MM.1S (cell line): ENCODE results near the gene JUN.

Experiments used
- DNase-seq: peaks from one replicate; pipeline ENCODE4 v3.0.0-alpha.2; 2015
- H2AFZ ChIP-seq: fragments of 300-600 bp; sonication (generic); 2 replicates; pipeline ENCODE4 v1.6.0; 2016; ENCODE audit warnings: antibody characterized with exemption, low read length
- H3F3A ChIP-seq: fragments of 300-600 bp; sonication (generic); 2 replicates; pipeline ENCODE4 v1.6.1; 2016; ENCODE audit warnings: mild to moderate bottlenecking, antibody characterized with exemption, low read length, moderate library complexity, mixed read lengths; ENCODE audit not compliant: insufficient read depth
- H3K27ac ChIP-seq: fragments of 300-600 bp; sonication (generic); 2 replicates; pipeline ENCODE4 v1.5.1; 2016; ENCODE audit warnings: mild to moderate bottlenecking, low read length
- H3K27me3 ChIP-seq: fragments of 300-600 bp; sonication (generic); replicated peaks from 2 replicates; pipeline ENCODE4 v1.6.0; 2016; ENCODE audit warnings: low read length; ENCODE audit not compliant: insufficient read depth
- H3K36me3 ChIP-seq: fragments of 300-600 bp; sonication (generic); replicated peaks from 2 replicates; pipeline ENCODE4 v1.6.1; 2016; ENCODE audit warnings: mild to moderate bottlenecking, low read length, mixed read lengths; ENCODE audit not compliant: insufficient read depth
- H3K4me1 ChIP-seq: fragments of 300-600 bp; sonication (generic); 2 replicates; pipeline ENCODE4 v1.6.1; 2016; ENCODE audit warnings: low read length, mixed read lengths
- H3K4me2 ChIP-seq: fragments of 300-600 bp; sonication (generic); 2 replicates; pipeline ENCODE4 v1.6.0; 2016; ENCODE audit warnings: low read depth, low read length
- H3K4me3 ChIP-seq: fragments of 300-600 bp; sonication (generic); 2 replicates; pipeline ENCODE4 v1.5.1; 2016; ENCODE audit warnings: low read length, mixed read lengths
- H3K79me2 ChIP-seq: fragments of 300-600 bp; sonication (generic); 2 replicates; pipeline ENCODE4 v1.6.1; 2016; ENCODE audit warnings: mixed run types, low read length, mixed read lengths
- H3K9ac ChIP-seq: fragments of 300-600 bp; sonication (generic); 2 replicates; pipeline ENCODE4 v1.6.1; 2016; ENCODE audit warnings: low read length, mixed read lengths
- H3K9me2 ChIP-seq: fragments of 300-600 bp; sonication (generic); replicated peaks from 2 replicates; pipeline ENCODE4 v1.6.1; 2016; ENCODE audit warnings: mild to moderate bottlenecking, low read length, mixed read lengths; ENCODE audit not compliant: insufficient read depth
- H3K9me3 ChIP-seq: fragments of 300-600 bp; sonication (generic); replicated peaks from 2 replicates; pipeline ENCODE4 v1.6.1; 2016; ENCODE audit warnings: mild to moderate bottlenecking, low read length, mixed read lengths; ENCODE audit not compliant: insufficient read depth
- H4K20me1 ChIP-seq: fragments of 300-600 bp; sonication (generic); 2 replicates; pipeline ENCODE4 v1.6.1; 2016; ENCODE audit warnings: mild to moderate bottlenecking, low read length, moderate library complexity, mixed read lengths; ENCODE audit not compliant: insufficient read depth
- CTCF ChIP-seq: fragments of 300-600 bp; sonication (generic); IDR thresholded peaks from 2 replicates; pipeline ENCODE4 v1.5.1; 2016; ENCODE audit warnings: antibody characterized with exemption, low read length, mixed read lengths
- EZH2 ChIP-seq: fragments of 300-600 bp; sonication (generic); optimal IDR thresholded peaks from 2 replicates; pipeline ENCODE3; 2017; ENCODE audit warnings: low read depth, mild to moderate bottlenecking, antibody characterized with exemption, low read length, mixed read lengths
- EZH2phosphoT487 ChIP-seq: fragments of 300-600 bp; sonication (generic); IDR thresholded peaks from 2 replicates; pipeline ENCODE4 v1.6.1; 2018; ENCODE audit warnings: antibody characterized with exemption, low read length

Gene JUN

DNA sequence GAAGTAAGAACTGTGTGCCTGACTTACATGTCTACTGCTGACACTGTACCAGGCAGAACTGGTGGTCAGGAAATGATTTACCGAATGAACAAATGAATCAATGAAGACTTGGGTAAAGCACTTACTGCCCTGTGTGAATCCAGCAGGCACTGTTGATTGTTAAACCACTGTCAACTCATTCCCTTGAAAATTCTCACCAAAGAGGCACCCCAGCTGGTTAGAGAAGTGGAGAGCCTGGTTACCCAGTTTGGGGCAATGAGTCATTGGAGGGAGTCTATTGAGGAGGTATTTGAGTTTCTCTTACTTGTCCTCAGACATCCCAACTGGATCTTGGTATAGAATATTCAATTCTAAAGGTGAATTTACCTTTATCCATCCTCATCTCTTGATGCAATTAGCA, 34.2 kb downstream of the JUN start:
- Histone ChIP-seq H3K4me2 (no peak overlapping the region), H3F3A (no peaks in the 10 kb centered on the region), H3K4me3 (no peak overlapping the region), H3K27ac (no peak overlapping the region), H2AFZ (no peak overlapping the region), H3K9ac (no peak overlapping the region), H4K20me1 (no peaks in the 10 kb centered on the region), H3K27me3 (no peaks in the 10 kb centered on the region), H3K4me1 (no peaks in the 10 kb centered on the region), H3K36me3 (no peaks in the 10 kb centered on the region), H3K9me3 (no peaks in the 10 kb centered on the region), H3K79me2 (no peaks in the 10 kb centered on the region), H3K9me2 (no peaks in the 10 kb centered on the region)
- no peak for DNase-seq
- TF ChIP-seq CTCF (no peak), EZH2 (no peak), EZH2phosphoT487 (no peak)

DNA sequence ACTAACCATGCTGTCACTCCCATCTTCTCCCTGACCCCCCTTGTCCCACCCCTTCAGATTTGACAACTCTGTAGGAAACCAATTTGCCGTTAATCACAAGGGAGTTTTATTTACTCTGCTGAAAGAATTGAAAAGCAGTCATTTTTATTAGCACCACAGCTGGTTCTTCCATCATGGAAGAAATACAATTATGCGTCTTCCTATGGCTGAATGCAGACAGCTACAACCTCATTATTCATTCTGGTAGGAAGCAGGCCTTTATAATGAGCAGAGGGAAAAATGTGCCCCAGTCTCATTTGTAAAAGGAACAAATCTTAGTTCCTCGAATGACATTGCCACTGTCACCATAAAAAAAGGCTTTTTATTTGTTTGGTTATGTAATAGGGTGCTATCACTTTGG, 35.2 kb downstream of the JUN start:
- DNase-seq, result no peak
- no peaks in the 10 kb centered on the region for H4K20me1 ChIP-seq
- no peaks in the 10 kb centered on the region for H3K4me1 ChIP-seq
- no peak overlapping the region for H3K4me2 ChIP-seq
- no peaks in the 10 kb centered on the region for H3K9me2 ChIP-seq
- no peaks in the 10 kb centered on the region for H3F3A ChIP-seq
- H3K9ac ChIP-seq, result no peak overlapping the region
- H3K9me3 ChIP-seq, result no peaks in the 10 kb centered on the region
- H3K4me3 ChIP-seq, result no peak overlapping the region
- H3K27me3 ChIP-seq, result no peaks in the 10 kb centered on the region
- H2AFZ ChIP-seq, result no peak overlapping the region
- TF ChIP-seq EZH2phosphoT487, result no peak
- no peak for TF ChIP-seq EZH2
- no peak for TF ChIP-seq CTCF
- no peaks in the 10 kb centered on the region for H3K36me3 ChIP-seq
- no peak overlapping the region for H3K27ac ChIP-seq
- no peaks in the 10 kb centered on the region for H3K79me2 ChIP-seq

DNA sequence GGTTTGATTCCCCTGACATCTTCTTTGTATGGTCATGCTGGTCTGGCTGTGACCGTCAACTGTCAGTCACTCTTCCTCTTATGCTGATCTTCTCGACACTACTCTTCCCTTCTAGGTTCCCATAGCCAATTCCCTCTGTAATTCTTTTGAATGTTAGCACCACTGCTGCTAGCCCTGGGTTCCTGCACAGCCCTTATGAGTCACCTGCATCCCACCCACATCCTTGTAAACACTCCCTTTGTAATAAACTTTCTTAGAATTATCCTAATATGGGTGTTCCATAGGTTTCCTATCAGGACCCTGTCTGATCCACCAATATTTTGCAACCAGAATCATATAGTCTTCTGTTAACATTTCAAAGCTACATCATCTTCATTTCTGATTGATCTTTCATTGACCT, 37.1 kb downstream of the JUN start:
- DNase-seq, result no peak
- H3F3A ChIP-seq, result no peaks in the 10 kb centered on the region
- no peaks in the 10 kb centered on the region for H3K9me2 ChIP-seq
- H3K4me1 ChIP-seq, result no peaks in the 10 kb centered on the region
- no peak overlapping the region for H3K4me2 ChIP-seq
- H2AFZ ChIP-seq, result no peak overlapping the region
- H4K20me1 ChIP-seq, result no peaks in the 10 kb centered on the region
- H3K79me2 ChIP-seq, result no peaks in the 10 kb centered on the region
- H3K9ac ChIP-seq, result no peak overlapping the region
- no peaks in the 10 kb centered on the region for H3K36me3 ChIP-seq
- no peak overlapping the region for H3K4me3 ChIP-seq
- H3K9me3 ChIP-seq, result no peaks in the 10 kb centered on the region
- no peak overlapping the region for H3K27ac ChIP-seq
- no peaks in the 10 kb centered on the region for H3K27me3 ChIP-seq
- TF ChIP-seq EZH2phosphoT487, result no peak
- no peak for TF ChIP-seq EZH2
- no peak for TF ChIP-seq CTCF
